GM21528 (cell line): ENCODE data around the gene STAMBPL1.
"Not testable (repeated sequence)": the region's sequence is repeated elsewhere in the genome, so short reads cannot be mapped to it uniquely, and the experiment has no call there.

Experiments
- ATAC-seq: cut with Tn5 transposase; IDR thresholded peaks from one replicate; pipeline ENCODE4 v1.9.1; 2021; ENCODE audit warnings: mild to moderate bottlenecking, moderate library complexity; ENCODE audit not compliant: unreplicated experiment, low FRiP score

The STAMBPL1 gene

DNA sequence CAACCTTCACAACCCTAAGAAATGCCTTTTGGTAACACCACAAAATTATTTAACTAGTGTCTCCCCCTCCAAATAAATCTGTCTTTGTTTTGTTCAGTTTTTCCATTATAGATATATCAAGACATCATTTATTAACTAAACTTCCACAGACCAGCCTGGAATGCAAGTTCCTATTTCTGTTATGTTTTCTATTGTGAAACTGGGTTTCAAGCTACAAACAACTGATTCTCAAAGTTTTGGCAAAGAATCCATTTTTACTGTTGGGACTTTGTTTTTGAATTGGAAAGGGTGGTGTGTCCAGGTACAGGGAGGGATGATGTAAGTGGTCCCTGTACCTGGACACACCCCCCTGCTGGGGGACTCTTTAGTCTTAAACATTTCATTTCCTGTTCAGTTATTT lies 36.2 kb downstream of the STAMBPL1 start:
- no peak for ATAC-seq

DNA sequence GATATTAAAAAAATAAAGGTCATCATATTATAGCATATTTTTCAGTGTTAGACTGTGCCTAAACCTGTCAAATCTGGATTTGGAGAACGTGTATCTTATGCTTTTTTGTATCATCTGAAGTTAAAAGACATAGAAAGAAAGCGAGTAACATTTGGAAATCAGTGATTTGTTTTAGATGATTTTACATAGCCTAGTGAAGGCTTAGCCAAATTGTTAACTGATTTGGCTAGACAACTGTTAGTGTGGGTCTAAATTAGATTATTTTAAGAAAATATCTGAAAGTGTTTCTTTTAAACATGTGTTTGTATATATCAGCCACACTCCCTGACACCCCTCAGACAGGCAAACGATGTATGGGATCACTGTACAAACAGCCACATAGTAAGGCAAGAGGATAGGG lies 36.9 kb downstream of the STAMBPL1 start:
- ATAC-seq = no peak

DNA sequence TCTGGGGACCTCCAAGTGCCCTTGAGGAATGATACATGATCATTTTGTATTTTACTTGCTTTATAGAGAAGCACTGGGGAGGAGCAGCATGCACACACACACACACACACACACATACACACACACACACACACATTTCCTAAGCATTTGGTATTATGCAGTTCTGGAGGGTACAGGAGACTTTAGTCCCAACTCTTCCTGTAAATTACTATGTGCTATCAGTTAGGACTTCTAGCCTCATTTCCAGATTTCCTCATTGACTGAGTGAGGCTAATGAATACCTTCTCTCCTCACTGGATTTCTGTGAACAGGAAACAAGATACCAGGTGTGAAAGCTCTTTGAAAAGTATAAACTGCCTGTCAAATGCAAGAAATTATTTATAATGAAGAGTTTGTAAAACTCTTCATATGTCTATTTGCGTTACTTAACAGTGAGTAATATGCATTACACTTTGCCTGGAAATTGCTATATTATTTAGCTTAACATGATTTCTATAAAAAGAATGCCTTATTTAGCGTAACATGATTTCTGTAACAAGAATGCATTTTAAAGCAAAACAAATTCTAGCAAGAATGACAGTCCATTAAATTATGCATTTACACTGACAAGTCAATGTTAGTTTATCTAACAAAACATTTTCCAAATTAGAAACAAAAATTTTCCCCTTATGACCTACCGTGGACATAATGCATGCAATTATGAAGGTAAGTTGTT lies 38.3 kb downstream of the STAMBPL1 start:
- ATAC-seq = no peak

DNA sequence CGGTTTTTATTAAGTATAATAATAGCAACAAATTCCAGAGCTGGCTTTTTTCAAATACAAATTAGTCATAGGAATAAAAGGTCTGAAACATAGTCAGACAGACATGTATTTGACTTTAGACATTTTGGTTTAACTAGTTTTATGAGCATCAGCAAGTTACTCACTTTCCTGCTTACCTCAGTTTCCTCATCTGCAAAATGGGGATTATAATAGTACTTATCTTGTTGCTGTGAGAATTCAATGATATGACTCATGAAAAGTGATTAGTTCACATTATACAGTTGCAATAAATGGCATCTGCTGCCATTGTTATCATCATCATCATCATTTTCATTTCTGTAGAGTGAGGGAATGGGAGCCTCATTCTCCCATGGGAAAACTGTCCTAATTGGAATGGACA lies 39.0 kb downstream of the STAMBPL1 start:
- ATAC-seq = no peak

DNA sequence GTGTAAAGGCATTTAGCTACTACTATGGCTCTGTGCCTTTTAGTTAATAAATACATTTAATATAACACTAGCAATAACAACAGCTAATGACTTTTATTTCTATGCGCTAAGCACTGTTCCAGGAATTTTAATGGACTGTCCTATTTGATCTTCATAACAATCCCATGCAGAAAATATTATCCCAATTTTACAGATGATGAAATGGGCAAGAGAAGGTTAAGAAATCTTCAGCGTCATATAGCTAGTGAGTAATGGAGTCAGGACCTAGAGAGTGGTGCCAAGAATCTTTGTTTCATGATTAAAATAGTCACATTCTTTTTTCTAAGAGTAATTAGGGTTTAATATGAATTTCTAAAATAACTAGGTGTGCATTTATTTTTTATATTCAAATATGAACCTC lies 40.2 kb downstream of the STAMBPL1 start:
- ATAC-seq = no peak

DNA sequence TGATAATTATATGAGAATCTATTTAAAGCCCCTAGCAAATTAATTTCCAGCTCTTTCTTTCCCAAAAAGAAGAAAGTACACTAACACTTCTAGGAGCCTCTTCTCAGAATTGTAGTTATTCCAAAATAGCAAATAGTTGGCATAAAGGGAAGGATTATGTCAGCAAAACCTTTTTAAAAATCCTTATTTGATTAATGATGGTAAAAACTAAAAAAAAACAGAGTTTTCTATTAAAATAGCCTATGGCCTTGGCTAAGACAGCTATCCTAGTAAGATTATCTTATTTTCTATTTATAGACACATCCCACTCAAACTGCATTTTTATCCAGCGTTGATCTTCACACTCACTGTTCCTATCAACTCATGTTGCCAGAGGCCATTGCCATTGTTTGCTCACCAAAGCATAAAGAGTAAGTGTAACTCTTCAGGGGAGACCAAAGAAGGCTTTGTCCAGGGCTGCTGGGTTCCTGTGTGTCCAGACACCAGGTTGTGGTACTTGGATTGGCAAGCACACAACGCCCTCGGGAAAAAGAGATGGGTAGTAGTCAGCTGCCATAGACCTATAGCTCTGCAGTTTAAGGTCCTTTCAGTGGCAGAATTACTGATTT lies 41.0 kb downstream of the STAMBPL1 start:
- no peak for ATAC-seq

DNA sequence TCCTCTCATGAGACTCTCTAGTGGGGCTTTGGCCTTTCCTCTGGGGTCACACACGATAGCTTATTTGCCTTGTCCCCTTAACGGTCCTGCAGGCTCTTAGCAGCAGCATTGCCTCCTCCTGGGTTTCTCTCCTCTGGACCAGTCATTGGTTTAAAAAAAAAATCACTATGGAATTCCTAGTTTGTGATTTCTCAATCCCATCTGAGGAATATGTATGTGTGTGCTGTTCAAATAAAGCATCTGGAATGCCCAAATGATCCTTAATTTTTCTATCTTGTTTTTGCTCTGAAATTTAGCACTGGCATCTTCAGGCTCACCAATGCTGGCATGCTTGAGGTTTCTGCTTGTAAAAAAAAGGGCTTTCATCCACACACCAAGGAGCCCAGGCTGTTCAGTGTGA lies 42.0 kb downstream of the STAMBPL1 start:
- ATAC-seq = no peak

DNA sequence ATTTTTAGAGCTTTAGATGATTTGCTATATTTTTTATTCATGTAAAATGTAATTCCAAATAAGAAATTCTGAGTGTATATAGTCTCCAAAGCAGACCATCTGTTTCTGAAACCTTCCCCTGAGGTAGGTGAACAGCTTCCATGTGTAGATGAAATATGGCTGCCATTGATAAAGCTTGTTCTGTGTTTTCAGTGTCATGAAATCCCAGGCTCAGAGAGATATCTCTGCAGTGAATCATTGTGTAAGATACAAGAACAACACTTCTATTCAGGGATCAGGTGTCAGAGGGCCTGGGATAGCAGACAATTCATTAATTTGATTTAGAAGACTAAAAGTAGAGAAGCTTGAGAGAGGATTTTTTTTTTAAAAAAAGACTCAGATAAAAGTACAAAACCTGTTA lies 43.5 kb downstream of the STAMBPL1 start:
- ATAC-seq = no peak

DNA sequence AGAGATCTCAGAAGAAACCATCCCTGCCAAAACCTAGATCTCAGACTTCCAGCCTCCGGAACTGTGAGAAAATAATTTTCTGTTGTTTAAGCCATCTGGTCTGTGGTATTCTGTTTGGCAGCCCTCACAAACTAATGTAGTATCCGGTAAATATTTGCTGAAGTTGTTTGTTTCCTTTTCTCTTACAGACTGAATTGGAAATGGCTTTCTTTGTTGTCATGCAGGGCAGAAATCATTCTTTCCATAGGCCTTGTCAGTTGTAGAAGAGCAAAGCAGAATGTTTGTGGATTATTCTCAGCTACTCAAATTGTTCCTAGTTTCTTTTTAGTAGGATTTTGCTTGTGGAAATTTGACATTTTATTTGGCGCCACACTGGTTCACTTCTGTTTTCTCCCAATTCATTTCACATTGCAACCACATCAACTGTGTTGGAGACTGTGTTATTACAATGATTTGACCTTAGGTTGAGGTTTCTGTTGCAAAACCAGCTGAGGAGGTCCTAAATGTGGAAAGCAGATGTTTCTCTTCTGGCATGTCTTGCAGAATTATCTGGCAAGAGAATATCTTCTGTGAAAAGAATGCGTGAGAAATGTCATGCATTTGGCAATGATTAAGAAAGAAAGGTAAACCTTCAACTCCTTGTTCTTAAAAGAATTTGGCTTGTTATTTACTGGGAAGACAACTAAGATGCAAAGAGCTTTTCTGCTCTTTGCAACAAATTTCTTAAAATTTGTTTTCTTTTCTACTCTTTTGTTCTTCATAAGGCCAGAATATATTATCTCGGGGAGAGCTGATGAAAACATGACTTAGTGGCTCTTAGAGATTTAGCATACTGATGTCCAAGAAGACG lies 46.7 kb downstream of the STAMBPL1 start:
- no peak for ATAC-seq

DNA sequence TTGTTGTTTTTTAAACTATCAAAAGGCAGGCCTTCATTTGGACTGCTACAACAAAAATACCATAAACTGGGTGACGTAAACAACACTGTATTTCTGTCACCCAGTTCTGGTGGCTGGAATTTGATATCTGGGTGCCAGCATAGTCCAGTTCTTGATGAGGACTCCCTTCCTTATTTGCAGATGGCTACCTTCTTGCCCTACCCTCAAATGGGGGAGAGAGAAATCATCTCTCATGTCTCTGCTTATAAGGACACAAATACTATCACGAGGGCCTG lies 47.3 kb downstream of the STAMBPL1 start:
- ATAC-seq = no peak

DNA sequence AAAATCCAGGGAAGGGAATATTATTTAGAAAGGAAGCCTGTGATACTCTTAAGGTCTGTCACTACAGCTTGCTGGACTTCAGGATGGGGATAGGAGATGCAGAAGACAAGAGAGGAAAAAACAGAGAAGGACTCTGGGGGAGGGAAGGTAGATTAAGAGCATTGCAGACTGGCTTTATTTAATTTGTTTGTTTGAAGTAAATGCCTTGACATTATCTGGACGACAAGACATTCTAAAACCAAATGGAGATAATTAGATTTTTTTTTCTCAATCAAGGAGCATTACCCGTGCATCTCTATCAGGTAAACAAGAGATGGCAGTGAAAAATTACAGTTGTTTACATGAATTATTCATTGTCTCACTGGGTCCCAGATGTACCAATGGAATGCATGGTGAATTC lies 48.2 kb downstream of the STAMBPL1 start:
- ATAC-seq = no peak

DNA sequence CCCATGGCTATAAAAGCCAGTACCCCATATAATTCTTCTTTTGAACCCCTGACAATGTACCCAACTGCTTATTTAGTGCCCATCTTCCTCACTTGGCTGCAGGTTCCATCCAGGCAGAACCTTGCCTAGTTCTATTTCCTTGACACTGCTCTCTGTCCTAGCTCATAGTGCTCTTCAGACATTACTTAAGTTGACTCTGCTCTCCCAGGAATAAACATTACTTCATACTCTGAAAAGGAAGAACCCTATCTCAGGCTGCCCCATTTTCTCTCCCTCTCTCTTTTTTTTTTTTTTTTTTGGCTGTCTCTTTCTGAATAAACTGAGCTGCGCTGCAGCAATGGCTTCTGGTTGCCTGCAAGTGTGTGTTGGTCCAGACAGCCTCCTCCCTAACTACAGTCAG lies 51.5 kb downstream of the STAMBPL1 start:
- ATAC-seq = no peak

DNA sequence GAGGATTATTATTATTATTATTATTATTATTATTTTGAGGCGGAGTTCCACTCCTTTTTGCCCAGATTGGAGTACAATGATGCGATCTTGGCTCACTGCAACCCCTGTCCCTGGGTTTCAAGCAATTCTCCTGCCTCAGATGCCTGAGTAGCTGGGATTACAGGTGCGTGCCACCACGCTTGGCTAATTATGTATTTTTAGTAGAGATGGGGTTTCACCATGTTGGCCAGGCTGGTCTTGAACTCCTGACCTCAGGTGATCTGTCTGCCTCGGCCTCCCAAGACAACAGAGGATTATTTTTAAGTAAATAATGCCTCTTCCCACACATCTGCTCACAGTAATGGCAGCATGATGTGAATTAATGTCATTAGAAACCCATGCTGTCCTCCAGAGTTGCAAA lies 52.0 kb downstream of the STAMBPL1 start:
- ATAC-seq = not testable (repeated sequence)

DNA sequence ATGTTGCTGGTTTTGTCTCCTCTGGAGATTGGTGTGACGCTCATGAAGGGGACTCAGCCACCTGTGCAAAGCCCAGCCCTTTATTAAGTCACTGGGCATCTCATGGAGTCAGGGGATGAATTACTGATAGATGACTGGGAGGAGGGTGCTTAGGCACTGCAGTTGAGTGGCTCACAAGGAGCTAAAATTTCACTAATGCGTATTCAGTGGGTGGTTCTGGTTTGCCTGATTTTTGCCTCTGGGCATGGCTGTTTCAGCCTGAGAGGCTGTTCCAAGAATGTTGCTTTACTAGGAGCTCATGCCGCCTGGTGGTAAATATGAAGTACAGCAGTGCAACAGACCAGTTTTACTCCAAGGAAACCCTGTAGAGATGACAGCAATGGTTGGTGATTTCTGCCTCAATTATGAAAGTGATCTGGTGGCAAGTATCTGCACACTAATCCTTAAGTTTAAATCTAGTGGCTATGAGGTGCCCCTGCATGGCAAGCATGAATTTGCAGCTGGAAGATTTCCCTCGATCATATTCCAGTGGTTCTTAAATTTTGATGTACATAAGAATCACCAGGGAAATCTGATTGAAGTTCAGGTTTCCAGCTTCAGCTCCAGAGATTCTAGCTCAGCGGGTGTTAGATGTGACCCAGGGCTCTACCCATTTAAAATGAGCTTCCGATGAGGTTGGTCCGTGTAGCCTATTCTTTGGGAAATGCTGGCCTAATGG lies 52.7 kb downstream of the STAMBPL1 start:
- ATAC-seq = no peak

DNA sequence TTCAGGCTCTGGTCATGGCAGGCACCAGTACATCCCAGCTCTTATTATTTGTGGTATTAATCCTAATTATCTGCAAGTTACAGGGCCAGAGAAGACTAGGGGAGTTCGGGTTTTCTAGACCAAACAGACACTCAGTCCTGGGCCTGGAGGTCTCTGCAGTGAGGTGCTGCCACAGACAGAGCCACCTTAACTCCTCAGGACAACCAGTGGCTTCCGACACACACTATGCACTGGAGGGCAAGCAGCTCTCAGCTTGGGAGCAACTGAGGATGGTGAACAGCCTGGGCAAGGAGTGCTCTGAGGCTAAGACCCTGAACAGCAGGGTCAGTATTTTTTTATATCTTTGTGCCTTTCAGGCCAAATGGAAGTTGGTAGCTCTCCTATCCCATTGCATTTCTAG lies 53.5 kb downstream of the STAMBPL1 start:
- ATAC-seq = no peak

DNA sequence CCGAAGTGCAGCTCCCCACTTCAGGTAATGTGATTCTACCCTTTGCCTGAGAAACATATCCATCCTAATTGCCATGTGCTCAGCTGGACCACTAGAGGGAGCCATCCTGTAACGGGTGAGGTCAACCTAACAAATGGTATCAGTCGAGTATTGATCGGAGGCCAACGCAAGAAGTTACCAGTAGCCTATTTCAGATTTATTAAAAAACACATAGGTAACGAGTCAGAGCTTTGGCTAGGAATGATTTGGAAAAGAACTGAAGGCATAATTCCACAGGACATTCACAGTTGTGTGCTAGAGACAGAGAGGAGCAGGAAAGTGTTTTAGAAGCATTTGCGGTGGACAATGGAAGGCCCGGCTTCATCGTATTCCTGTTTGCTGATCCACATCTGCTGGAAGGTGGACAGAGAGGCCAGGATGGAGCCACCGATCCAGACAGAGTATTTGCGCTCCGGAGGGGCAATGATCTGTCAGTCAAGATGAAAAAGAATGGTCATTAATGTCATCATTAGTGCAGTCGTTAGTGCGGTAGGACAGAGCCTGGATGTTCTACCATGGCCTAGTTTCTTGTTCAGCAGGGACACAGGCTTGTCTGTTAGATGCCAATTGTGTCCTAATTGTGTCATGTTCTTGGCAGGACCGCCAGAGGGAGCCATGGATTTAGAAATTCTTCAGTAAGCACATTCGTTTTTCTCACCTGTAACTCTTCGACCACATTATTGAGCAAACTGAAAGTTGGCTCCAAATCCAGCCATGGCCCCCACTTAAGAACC lies 55.0 kb downstream of the STAMBPL1 start:
- ATAC-seq = no peak

DNA sequence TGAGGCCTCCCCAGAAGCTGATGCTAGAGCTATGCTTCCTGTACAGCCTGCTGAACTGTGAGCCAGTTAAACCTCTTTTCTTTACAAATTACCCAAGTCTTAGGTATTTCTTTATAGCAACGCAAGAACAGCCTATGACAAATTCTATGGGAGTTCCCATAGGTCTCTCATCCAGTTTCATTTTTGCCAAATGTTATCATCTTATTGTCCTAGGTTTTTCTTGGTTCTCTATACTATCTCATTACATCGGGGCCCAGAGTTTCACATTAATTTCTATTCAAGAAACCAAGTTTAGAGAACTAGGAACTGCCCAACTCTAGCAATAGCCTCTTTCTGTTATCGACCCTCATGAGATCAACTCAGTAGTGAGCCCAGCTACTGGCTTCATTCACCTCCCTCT lies 56.6 kb downstream of the STAMBPL1 start:
- no peak for ATAC-seq

DNA sequence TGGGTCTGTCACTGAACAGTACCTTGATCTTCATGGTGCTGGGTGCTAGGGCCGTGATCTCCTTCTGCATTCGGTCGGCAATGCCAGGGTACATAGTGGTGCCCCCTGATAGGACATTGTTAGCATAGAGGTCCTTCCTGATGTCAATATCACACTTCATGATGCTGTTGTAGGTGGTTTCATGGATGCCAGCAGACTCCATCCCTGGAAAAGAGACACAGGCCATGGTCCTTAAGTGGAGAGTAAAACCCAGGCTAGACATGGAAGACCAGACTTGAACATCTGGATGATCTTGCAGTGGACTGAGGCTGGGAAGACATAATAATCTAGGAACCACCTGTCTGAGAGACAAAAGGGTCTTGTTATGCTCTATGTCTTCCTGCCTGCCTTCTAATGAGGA lies 58.0 kb downstream of the STAMBPL1 start:
- no peak for ATAC-seq

DNA sequence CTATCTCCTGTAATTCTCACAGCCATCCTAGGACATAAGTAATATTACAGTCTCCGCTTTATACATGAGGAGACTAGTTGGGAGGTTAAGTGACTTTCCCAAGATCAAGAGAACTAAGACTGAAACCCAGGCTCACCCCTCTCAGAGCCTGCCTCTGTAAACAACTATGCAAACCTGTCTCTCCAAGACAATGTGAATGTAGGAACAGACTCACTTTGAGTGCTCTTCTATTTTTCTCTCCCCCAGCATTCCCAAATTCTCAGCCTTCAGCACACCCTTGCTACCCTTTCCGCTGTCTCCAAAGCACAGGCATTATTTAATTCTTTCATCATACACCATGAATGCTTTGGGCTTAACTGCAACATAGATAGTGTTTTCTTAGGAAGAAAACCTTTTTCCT lies 58.9 kb downstream of the STAMBPL1 start:
- ATAC-seq = no peak

DNA sequence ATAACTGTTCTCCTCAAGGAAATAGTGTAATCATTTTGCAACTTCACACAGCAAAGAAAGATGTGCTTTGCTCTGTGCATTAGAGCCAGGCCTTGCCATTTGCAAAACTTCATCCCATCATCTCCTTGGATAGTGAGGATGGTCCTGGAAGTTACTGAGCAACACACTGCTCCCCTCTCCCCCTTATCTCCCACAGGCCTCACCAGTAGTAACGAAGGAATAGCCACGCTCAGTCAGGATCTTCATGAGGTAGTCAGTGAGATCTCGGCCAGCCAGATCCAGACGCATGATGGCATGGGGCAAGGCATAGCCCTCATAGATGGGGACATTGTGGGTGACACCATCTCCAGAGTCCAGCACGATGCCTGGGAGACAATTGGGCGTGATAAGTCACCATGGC lies 61.0 kb downstream of the STAMBPL1 start:
- no peak for ATAC-seq

DNA sequence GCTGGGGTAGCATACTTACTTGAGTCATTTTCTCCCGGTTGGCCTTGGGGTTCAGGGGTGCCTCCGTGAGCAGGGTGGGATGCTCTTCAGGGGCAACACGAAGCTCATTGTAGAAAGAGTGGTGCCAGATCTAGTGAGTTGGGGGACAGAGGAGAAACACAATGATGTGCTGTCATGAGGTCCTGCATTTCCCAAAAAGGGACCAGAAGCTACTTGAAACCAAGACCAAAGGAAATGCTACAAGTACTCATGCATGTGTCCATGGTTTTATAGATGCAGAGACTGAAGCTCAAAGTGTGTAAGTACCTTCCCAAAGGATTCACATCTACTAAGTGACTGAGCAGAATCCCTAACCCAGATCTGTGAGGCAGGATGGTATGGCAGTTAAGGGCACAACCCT lies 63.7 kb downstream of the STAMBPL1 start:
- ATAC-seq = no peak
